GM21529 (cell line): Measurements from ENCODE around the gene NT5C.
A peak's percentile ranks its signal among the peaks of the same experiment; 100 is the strongest.

Experiments used
- ATAC-seq: cut with Tn5 transposase; IDR thresholded peaks from one replicate; pipeline ENCODE4 v1.9.1; 2021; ENCODE audit not compliant: unreplicated experiment

NT5C gene

DNA sequence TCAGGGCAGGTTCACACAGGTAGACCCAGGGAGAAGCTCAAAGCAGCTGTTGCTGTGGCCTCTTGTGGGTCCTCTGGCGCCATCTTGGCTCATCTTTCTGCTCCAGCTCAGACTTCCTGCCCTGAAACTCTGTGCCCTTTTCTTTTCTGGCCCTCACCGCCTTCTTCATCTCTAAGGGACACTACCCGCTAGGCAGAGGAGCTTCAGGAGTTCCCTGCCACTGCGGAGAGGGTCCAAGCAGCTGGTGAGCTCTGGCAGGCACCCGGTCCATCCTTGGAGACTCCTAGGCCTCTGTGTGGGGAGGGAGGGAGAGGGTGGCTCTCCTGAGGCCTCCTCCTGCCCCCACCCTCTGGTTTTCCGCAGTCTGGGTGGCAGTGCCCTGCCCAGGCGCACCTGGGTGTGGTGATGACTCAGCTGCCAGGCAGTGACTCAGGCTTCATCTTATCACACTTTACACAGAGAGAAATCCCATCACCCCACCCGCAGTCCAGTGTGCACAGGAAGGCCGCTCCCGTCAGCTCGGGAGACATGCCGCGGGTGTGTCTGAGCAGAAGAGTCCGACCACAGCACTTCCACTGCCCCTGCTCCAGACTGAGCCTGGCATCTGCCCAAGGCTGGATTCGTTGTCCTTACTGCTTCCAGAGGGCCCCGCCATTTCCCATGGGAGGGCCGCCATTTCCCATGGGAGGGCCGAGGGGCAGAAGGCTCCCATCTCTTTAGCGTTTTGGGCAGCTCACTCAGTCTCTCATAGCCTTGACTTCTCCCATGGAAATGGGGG, 7.3 kb downstream of the NT5C start:
- no peak for ATAC-seq

DNA sequence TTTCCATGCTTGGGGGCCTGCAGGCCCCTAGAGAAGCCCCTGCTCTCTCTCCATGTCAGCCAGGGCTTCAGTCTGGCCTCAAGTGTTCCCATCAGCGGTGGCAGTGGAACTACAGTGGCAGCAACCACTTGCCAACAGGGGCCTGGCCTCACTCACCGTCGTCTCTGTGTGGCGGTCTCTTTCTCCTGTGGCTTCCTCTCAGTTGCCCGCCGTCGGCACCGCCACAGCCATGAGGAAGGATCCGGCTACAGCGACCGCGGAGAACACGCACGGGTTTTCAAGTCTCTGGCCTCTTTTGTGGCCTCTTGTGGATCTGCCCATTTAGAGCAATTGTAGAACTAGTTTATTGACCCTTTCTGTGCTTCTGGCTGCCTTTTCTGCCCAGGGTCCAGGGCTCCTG, 13.2 kb downstream of the NT5C start:
- no peak for ATAC-seq

DNA sequence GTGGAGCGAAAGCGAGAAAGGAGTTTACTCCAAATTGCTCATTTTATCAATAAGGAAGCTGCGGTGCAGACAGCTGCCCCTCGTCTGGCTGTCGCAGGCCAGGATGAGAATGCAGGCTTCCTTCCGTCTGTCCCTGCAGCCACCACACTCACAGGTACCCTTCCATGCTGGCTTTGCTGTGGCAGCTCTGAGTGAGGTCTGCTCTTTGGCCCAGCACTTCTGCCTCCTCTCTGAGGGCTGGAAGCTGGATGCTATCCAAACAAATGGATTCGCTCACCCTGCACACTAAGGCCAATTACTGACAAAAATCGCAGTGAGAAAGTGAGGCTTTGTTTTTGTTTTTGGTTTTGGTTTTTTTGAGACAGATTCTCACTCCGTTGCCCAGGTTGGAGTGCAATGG, 14.8 kb downstream of the NT5C start:
- no peak for ATAC-seq

DNA sequence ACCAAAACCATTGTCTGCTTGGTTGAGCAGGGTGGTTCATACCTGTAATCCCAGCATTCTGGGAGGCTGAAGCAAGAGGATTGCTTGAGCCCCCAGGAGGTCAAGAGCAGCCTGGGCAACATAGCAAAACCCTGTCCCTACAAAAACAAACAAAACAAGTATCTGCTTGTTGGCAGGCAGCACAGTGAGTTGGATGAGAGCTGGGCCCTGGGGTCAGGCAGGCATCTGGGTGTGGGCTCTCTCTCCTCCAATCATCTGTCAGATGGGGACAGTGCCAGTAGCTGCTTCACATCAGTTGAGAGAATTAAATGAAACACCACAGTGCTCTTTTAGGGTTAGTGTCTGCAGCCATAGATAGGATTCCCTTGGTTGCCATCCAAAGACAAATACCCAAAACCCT, 16.0 kb downstream of the NT5C start:
- ATAC-seq, result no peak

DNA sequence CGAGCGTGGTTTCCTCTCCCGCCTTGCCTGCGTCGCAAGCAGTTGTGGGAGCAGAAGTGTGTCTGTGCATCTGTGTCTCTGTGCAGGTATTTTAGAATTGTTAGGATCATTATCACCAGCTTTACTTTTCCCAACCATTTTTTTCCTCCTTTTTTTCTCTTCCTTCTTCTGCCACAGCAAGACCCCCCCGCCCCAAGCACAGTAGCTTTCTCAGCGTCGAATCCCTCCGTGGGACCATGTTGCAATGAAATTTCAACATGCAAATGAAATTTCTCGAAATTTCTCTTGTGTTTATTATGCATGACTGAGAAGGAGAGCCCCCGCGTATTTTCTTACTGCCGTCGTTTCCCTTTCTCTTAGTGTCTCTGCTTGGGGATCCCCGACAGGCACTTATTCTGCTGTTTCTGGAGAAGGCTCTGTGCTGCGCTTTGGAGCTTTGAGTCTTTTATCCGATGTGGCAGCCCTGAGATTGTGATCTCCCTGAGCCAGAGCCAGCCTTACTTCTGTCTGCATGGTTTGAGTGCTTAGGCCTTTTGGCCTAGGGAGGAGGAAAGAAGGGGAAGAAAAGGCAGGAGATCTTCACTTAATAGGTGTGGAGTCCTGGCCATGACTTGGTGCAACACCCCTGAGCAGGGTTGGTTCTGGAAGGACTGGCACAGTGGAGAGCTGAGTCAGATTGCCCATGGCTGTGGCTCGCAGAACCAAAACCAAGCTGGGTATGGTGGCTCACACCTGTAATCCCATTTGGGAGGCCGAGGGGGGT, 16.8 kb downstream of the NT5C start:
- no peak for ATAC-seq

DNA sequence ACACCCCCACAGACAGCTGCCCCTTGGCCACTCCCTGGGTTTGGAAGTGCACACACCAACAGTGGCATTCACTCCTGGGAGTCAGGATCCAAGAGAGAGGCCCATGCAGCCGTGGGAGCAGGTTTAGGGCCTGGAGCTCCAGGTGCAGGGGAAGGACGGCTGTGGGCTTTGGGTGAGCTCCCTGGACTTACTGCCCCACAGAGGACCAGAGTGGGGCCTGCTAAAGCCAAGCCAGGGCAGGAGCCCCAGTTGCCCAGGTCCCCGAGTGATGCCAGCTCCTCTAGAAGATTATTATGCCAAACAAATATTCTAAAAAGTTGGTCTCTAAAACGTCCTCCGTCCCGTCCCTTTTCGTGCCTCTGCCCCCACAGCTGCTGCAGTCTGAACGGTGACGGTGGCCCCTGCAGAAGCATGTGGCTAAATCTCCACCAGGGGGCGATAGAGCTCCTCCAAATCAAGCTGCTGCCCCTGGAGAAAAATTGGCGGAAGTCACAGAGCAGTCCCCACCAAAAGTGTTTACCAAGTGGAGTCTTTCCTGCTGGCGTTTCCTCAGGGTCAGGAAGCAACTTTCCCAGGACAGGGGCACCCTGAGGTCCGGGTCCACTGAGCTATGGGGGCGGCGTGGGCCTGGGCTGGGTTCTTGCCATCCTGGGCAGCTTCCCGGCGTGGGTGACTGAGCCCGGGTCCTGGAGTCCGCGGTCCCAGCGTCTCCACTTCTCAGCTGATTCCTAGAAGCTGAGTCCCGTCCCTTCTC, 17.6 kb downstream of the NT5C start:
- peak; percentile 34 for ATAC-seq

DNA sequence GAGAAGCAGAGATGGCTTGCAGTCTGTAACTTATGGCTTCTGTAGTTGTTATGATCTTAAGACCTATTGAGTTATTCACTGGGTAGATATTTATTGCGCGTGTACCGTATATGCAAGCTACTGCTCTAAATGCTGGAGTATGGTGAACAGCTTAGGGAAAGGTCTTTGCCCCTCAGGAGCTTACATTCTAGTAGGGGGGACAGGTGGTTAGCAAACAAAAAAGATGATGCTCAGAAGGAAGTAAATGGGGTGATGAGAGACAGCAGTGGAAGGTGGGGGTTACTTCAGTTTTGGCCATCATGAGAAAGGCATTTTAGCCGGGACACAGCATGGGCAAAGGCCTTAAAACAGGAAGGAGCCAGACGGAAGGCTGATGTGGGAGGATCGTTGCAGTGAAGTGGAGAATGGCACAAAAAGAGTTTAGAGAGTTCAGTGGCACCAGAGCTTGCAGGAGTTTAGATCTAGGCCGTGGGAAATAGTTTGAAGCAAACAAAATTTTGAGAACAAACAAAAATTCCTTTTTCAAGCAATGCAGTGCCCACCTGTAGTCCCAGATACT, 19.7 kb downstream of the NT5C start:
- ATAC-seq, result no peak

DNA sequence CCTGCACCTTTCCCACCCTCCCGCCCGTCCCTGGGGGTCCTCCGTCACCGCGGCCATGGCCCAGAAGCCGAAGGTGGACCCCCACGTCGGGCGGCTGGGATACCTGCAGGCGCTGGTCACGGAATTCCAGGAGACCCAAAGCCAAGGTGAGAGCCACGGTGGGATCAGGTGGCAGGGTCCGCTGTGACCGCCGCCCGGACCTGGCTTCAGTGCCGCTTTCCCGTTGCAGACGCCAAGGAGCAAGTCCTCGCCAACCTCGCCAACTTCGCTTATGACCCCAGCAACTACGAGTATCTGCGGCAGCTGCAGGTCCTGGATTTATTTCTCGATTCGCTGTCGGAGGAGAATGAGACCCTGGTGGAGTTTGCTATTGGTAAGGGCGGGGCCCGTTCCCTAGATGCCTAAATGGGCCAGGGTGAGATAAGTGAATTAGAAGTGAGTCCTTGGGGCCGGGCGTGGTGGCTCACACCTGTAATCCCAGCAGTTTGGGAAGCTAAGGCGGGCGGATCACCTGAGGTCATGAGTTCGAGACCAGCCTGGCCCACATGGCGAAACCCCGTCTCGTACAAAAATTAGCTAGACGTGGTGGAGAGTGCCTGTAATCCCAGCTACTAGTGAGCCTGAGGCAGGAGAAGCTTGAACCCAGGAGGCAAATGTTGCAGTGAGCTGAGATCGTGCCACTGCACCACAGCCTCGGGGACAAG, 21.2 kb downstream of the NT5C start:
- ATAC-seq, result no peak

DNA sequence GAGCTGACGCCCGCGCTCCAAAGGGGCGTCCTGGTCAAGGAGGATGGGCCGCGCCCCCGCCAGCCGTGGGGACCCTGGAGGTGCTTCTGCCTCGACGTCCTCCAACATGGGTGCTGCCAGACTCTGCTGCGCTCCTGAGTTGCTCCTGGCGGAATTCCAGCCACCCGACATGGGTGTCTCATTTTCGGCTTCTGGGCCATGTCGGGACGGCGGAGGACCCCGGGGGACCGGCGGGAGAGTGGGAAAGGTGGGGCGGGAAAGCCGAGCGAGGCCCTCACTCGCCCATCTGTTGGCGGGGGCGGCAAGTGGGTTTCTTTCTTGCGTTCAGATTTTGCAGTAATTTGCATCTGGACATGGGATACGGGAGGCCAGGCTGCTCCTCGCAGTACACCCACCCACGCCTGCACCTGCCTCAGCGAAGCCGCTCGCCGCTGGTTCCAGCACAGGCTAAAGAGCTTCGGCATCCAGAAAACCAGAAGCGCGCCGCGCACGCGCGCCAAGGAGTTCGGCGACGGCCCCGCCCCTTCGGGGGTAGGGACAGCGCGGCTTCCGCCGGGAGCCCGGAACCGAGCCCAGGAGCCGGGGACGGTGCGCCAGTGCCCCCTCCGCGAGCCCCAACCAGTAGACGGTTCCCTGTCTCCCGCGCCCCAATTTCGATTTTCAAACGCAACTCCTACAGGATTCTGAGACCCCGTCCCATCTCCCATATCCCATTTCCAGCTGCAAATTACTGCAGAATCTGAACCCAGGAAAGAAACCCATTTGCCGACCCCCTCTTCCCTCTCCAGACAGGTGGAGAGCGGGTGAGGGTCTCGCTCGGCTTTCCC, 21.9 kb downstream of the NT5C start, which contains the start of gene ARMC7:
ARMC7 (plus strand) TSS at position 563 of the 827 bp plus-strand sequence. CDS start 320 bp downstream, outside the sequence.
- peak; percentile 69 for ATAC-seq

DNA sequence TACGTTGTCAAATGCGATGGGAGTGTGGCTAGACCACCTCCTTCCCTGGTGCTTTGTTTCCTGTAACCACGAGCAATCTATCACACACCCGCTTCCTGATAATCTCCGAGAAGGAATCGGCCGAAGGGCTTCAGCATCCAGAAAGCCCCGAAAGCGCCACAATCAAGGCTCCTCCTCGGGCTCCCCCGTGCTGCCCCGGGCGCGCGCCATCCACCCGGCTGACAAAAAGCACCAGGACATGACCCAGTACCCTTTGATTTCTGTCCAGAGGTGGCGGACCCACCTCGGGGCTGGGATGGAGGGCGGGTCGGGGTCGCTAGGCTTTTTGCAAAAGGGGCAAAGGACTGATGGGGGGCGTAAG, 22.5 kb downstream of the NT5C start:
- no peak for ATAC-seq

DNA sequence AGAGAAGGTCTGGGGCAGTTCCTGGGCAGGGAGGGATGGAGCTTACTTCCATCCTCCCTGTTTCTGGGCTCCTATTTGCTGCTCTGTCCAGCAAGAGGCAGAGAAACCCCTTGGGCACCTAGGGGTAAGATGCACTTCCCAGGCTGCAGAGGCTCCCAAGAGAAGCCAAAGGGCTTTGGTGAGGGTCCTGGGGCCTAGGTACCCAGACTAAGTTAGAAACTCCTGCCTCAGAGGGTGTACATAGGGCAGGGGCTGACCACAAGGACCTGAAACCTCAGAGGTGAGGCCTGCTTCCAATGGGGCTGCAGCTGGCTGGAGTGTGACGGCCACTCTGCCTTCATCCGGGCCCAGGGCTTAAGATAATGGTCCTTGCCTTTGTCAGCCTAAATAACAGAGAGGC, 23.3 kb downstream of the NT5C start:
- no peak for ATAC-seq

DNA sequence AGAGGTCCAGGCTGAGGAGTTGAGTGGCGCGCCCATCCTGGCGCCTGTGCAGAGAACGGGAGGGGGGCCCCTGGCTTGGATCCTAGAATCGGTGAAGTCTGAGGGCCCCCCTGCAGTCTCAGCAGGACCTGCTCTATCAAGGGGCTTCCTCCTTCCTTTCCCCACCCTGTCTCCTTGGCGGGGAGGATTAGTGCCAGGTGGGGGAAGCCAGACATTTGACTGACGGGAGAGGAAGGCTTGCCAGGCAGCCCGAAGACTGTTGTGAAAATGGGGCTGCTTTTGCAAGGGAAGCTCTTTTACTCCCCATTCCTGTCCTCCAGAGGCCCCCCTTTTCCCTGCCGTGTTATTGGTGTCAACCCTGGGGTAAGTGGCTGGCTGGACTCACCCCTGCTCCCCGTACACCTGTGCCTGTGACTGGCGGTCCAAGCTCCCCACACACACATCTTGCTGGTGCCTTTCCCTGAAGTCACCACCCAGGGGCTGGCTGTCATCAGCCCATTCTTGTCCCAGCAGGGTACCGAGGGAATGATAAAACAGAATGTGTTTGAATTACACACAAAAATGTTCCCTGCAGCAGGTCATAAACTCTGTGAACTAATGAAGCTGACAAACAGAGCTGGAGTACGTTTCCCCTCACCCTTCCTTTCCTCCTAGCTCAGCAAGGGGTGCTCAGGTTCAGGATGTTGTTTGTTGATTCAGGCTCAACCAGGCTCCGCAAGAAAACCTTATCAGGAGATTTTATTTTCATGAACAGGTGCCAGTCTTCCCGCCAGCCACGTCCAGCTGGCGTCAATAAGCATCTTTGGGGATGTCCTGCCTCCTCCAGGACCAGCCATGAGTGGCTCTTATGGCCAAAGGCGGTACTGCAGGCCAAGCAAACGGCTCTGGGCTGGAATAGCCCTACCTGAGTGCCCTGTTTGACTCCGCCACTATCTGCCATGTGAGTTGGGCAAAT, 26.1 kb downstream of the NT5C start:
- no peak for ATAC-seq

DNA sequence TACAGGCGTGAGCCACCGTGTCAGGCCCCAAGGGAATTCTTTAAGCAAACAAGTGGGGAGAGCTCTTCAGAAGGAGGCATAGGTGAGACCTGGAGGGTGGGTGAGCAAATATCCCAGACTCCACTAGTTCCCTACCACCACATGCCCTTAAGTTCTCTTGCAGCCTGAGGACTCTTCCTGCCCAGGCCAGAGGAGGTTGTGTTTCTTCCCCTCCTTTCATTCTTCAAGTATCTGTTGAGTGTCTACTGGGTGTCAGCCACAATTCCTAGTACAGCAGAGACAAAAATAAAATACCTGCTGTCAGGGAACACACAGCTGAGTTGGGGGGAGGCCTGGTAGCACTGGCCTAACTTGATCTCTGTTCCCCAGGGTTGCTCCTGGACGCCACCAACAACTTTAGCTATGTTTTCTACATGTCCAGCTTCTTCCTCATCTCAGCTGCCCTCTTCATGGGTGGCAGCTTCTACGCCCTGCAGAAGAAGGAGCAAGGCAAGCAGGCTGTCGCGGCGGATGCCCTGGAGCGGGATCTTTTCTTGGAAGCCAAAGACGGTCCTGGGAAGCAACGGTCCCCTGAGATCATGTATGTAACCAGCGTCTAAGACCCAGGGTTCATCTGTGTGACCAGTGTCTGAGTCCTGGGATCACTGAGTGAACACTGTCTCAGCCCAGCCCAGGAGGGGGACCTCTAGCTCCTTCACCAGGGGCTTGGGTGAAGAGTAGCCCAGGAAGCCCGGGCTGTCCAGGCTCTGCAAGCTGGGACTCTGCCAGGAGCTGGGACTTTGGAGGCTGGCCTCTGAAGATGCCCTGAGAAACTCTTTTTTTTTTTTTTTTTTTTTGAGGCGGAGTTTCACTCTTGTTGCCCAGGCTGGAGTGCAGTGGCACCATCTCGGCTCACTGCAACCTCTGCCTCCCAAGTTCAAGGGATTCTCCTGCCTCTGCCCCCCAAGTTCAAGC, 27.7 kb downstream of the NT5C start:
- no peak for ATAC-seq

DNA sequence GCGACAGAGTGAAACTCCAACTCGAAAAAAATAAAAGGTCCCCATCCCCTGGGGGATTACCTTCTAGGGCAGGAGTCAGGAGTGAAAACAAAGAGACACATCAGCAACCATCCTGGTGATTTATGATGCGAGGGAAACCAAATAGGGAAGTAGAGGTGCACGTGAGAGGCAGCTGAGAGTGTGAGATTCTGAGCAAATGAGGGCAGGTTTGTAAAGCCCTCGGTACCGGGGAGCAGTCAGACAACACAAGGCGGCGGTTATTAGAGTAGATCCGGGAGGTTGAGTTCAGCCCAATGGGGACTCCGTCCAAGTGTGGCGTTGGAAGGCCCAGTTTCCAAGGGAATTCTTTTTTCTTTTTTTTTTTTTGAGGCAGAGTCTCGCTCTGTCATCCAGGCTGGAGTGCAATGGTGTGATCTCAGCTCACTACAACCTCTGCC, 29.1 kb downstream of the NT5C start:
- ATAC-seq, result no peak

DNA sequence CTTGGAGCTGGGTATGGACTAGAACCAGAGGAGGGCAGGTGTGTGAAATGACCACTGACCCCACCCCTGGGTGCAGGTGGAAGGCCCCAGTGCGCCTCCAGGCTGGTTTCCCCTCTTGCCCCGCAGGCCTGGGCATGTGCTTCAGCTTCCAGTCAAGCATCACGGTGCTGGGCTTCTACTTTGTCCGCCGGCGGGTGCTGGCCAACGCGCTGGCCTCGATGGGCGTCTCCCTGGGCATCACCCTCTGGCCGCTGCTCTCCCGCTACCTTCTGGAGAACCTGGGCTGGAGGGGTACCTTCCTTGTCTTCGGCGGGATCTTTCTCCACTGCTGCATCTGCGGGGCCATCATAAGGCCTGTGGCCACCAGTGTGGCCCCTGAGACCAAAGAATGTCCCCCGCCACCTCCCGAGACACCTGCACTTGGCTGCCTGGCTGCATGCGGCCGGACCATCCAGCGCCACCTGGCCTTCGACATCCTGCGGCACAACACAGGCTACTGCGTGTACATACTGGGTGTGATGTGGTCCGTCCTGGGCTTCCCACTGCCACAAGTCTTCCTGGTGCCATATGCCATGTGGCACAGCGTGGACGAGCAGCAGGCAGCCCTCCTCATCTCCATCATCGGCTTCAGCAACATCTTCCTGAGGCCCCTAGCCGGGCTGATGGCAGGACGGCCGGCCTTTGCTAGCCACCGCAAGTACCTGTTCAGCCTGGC, 31.5 kb downstream of the NT5C start:
- ATAC-seq, result no peak

DNA sequence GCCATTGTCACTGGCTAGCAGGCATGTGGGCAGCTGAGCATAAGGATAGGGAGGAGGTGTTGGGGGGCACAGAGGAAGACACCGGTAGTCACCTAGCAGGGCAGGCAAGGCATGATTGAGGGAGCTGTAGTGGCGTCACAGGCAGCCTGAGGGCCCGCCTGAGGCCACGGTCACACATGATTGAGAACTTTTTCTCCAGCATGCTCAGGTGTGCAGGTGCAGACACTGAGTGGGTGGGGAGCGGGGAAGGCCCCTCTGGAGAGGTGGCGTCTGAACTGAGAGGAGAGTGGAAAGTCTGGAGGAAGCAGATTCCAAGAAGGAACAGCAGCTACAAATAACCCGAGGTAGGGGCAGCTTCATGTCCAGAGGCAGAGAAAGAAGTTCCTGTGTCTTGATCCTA, 32.7 kb downstream of the NT5C start:
- ATAC-seq, result no peak

DNA sequence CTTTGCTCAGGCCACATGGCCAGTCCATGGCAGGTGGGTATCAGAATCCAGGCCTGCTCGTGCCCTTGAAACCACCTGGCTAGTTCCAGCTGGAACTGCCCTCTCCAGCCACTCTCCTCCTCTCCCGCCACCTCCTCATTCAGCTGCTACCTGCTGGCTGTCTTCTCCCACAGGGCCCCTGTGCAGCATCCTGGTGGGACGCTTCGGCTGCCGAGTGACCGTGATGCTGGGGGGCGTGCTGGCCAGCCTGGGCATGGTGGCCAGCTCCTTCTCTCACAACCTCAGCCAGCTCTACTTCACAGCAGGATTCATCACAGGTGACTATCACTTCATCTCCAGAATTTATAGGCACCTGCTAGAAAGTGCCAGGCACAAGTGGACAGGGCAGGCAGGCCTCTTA, 33.7 kb downstream of the NT5C start:
- no peak for ATAC-seq
